Measurements from ENCODE around the gene GYPE. TPM values are rescaled to one million over a fixed set of nuclear protein-coding genes. Genes with fewer than 3 reads are reported as not detected.
"Not testable (repeated sequence)": the region's sequence is repeated elsewhere in the genome, so short reads cannot be mapped to it uniquely, and the experiment has no call there.

The GYPE gene
- polyA plus RNA-seq, 5 donors, result 14.2 to 27.6 (median 22.1) TPM

DNA sequence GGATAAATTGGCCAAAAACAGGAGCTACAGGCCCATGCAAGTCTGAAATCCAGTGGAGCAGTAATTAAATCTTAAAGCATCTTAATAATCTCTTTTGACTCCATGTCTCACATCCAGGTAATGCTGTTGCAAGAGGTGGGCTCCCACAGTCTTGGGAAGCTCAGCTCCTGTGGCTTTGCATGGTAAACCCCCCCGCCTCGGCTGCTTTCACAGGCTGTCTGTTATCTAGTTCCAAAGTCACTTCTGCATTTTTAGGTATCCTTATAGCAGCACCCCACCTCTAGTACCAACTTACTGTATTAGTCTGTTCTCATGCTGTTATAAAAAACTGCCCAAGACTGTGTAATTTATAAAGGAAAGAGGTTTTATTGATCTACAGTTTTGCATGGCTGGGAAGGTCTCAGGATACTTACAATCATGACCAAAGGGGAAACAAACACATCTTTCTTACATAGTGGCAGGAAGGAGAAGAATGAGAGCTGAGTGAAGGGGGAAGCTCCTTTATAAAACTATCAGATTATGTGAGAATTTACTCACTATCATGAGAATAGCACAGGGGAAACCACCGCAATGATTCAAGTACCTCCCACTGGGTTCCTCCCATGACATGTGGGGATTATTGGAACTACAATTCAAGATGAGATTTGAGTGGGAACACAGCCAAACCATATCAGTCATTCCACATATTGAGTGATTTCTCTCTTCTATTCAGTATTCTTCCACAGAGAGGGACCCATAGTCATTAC, 34.7 kb downstream of the GYPE start:
- not testable (repeated sequence) for DNase-seq

DNA sequence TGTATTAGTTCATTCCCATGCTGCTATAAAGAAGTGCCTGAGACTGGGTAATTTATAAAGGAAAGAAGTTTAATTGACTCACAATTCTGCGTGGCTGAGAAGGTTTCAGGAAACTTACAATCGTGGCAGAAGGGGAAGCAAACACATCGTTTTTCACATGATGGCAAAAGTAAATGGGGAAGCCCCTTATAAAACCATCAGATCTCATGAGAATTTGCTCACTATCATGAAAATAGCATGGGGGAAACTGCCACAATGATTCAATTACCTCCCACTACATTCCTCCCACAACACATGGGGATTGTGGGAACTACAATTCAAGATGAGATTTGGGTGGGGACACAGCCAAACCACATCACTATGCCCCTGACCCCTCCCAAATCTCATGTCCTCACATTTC, 35.4 kb downstream of the GYPE start:
- DNase-seq, result not testable (repeated sequence)

DNA sequence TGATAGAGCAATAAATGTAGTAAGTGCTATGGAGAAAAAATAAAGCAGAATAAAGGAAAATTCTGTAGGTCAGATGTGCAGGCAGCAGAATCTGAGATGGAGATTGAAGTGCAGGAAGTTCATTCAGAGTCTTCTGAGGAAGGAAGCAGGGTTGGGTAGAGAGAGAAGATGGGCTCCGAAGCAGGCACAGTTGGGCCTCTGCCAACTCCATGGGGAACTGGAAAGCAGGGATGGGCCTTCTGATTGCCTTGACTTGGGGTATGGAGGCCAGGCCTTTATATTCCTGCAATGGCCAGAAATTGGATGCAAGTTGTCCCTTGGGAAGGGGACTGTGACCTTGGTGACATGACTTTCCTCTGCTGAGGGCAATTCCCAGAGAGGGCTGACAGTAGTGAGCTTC, 42.6 kb downstream of the GYPE start:
- DNase-seq, result not testable (repeated sequence)

DNA sequence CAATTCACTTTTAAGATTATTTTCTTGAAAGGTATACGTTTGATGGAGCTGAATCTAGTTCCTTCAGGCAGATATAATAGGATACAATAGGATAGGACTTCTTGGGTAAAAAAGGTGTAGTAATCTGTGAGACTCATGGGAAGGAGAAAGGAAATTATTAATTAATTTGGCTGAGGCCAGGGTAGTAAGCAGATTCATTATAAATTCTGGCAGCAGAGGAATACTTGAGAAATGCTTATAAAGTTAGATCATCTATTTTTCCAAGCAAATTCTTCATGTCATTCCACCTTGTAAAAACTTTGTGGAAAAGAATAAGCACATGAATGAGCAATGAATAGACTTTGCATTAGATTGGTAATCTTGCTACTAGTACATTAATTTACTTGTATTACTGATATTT, 46.9 kb downstream of the GYPE start:
- no peak for DNase-seq

DNA sequence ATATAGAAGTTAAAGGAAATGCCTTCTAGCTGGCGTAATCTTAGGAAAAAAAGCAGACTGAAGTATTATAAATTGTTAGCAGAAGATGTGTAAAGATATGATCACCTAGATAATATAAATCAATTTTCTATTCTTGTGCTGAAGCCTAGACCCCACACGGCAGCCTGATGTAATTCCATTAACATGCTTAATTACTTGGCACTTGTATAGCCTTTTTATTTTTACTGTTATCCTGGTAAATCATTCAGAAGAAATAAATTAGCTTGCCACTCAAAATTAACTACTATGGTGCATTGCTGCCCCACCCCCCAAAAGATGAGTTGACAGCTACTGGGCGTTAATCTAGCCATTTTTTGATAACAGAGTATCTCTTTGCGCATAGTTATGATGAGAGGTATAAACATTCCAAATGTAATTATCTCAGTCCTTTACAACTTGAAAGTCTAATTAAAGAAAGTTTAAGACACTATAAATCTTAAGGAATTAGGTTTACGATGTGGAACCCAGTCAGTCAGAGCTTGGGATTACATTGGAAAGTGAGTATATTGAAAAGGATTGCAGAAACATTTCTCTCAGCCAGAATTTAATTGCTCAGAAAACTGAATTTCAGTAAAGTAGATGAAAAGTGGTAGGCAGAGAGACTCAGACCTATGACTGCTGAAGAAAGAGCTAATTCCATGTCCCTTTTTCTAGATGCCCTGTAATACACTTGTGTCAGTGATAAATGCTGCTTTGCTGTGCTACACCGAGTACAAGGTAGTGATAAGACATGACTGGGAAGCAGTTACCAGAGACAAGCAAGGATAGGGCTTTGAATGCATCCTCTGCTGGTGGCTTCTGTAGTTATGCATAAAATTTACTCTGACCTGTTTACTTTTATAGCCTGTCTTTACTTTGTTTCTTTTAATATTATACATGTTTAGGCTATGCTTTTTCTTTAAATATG, 47.7 kb downstream of the GYPE start:
- not testable (repeated sequence) for DNase-seq

DNA sequence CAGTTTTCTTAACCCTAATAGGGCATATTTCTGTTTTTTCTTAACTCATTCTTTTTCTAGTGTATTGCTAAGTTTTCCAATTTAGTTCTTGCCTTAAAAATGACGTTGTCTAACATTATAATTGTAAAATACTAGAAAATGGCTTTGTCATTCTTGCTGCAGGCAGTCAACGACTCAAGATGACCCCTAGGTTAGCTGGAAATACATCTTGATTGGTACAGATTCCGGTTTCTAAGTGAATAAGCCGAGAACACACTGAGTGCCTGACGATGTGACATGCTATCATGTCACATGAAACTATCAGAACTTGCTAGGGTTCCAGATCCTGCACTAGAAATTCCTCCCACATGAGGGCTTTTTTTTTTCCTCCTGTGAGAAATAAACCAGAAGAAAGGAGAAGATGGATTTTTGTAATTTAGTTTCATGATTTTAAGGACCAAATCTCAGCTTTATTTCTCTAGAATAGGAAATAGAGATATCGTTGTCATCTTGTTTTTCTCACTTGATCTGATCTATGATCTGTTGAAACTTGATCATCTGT, 49.3 kb downstream of the GYPE start:
- DNase-seq, result peak in 1 of 2 donors; percentile 3

DNA sequence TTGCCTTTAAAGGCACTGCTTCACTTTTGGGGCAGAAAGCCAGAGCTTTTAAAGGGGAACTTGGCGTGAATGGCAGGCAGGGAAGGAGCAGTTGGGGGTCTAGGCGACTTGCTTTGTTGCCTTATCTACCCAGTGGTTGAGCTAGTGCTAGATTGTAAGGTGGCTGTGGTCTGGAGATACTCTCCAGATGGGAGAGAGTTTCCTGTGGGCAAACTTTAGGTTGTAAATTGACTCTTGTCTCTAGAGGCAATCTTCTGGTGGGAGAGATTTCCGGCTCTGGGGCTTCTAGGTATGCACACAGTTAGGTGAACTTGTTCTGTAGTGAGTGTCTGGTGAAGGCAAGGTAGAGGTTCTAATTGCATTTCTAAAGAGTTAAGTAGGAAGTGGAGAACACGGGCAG, 50.7 kb downstream of the GYPE start:
- not testable (repeated sequence) for DNase-seq

DNA sequence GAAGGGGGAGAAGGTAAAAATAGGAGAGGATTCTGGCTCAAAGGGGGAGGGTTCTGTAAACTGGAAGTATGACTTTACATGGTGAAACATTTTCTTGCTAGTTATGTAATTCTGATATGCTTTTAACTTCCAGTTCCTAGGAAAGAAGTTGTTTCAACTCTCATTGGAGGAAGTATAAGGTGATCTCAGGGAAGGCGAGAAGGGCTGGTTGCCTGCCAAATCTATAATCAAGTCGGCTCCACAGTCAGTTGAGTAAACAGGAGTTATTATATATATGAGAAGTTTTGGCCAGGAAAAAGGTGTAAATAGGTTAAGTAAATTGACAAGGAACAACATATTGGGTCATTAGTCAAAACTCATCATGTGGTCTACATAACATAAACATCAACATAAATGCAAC, 56.1 kb downstream of the GYPE start:
- not testable (repeated sequence) for DNase-seq

DNA sequence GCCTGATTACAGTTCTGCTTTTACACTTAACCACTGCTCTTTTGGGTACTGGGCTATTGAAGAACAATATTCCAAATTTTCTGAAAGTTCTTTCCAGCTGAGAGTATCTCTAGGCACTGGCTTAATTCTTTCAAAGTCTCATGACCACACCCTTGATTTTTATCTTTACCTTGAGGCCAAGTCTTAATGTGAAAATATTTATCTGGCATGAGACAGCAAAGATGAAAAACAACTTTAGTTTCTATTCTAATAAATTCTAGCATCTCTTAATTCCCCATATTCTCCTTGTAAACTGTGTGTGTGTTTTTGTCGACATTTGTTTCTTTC, 61.9 kb downstream of the GYPE start:
- DNase-seq, result not testable (repeated sequence)

DNA sequence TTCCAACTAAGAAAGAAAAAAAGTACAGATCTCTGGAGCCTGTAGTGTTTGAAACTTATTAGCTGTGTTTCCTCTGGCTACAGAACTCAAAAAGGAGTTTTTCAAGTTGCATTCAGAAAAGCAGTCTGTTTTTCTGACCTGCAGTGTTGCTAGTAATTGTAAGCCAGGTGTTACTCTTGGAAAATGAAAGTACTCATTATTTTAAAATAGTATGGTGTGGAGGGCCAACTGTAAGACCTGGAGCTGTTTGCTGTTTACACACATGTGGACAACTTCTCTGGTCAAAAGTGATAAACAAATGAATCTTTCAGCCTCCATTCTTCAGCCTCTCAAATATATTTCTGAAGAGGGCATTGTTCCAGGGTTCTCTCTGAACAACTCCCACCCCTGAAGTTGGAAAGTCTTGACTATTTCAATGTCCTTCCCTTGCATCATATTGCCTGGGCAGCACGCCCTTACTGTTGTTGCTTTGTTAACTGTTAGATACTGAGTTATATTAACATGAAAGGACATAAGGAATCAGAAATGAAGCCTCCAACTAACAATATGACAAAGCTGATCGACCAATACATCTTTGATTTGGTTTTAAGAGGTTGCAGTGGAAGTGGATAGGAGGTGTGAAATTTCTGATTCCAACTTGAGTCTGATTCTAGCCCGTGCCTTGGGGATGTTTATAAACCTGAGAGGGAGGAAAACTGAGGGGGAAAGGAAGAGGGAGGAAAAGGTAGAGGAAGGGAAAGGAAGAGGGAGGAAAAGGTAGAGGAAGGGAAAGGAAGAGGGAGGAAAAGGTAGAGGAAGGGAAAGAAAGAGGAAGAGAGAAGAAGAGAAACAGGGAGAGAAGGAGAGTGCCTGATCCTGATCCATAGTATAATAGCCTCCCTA, 62.5 kb downstream of the GYPE start:
- peak; percentile 9 to 28 for DNase-seq

DNA sequence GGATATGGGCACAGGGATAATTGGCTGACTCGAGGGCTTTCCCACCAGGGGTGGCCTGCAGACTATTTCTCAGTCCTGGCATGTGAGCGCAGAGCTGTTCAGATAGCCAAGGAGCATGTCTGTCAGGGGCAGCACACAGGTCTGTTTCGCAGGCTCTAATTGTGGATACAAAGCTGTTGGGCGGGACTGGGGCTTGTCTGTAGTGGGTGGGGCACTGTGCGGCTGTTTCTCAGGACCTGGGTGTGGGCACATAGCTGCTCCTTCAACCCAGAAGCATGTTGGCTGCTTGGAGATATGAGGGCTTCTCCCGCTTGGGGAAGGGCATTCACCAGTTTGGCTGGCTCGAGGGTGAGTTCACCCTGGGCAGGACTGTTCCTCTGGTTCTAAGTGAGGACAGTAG, 65.9 kb downstream of the GYPE start:
- DNase-seq, result not testable (repeated sequence)

DNA sequence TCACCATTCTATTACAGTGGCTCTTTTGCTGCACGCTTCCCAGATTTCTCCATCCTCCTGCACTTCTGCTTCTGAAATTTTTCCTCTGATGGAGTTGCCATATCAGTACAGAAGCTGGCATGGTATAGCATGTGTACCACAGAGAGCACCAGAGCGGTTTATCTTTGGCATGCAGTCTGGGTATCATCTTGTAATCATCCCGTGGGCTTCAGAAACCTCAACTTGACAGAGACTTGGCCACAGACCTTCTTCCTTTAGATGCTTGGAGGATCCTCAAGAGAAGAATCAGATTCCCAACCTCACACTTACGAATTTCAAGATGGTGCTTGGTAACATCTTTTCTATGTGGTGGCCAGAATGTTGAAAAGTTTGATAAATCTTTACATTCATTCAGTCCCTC, 71.2 kb downstream of the GYPE start:
- not testable (repeated sequence) for DNase-seq

DNA sequence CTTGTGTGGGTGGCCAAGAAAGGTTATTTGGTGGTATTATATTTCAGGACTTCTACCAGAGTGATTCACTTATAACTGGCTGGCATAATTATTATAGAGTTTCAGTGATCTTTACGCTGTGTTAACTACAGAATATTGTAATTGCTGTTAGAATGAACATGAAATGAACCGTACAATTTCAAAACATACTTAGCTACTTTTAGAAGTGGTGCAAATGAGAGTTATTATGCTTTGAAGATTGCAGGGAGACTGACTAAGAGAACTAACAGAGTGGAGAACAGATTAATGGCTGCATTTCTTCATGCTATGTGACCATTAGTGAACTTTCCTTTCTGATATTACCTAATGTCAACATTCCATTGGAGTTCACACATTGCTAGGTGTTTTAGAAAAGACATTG, 71.7 kb downstream of the GYPE start:
- not testable (repeated sequence) for DNase-seq

DNA sequence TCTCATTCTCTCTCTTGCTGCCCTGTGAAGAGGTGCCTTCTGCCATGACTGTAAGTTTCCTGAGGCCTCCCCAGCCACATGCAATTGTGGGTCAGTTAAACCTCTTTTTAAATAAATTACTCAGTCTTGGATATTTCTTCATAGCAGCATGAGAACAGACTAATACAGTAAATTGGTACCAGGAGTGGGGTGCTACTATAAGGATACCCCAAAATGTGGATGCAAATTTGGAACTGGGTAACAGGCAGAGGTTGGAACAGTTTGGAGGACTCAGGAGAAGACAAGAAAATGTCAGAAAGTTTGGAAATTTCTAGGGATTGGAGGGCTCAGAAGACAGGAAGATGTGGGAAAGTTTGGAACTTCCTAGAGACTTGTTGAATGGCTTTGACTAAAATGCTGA, 74.8 kb downstream of the GYPE start:
- not testable (repeated sequence) for DNase-seq

DNA sequence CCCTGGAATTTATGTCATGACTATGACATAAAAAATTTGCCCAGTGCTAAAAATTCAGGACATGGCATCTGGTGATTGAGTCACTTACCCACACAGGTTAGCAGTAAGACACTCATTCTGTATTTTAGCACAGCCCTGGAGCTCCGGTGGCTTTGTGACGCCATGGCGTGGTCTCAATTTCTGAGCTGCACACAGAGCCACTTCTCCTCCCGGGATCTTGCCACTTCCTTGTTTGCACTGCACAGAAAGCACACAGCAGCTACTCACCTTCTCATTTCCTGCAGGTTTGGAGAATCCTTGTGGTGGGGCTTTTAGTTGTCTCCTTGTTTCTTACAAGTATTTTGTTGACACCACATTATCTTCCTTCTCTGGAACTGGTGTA, 76.1 kb downstream of the GYPE start:
- DNase-seq, result not testable (repeated sequence)

Other genes starting within 250 kb of the GYPE start
- 10 to 100 TPM in 2 of 5 donors, 1 to 10 TPM in 3; 6.0 to 15.8 (median 9.6) TPM for gene FREM3, start 204.9 kb downstream of the GYPE start, polyA plus RNA-seq (ENCODE audit: insufficient read depth in 1 of 5, insufficient read length in 5 of 5, low replicate concordance in 1 of 5)
- 10 to 100 TPM in 2 of 5 donors, 1 to 10 TPM in 3; 5.5 to 17.4 (median 9.9) TPM for gene GYPB, start 113.8 kb upstream of the GYPE start, polyA plus RNA-seq (ENCODE audit: insufficient read depth in 1 of 5, insufficient read length in 5 of 5, low replicate concordance in 1 of 5)
- gene GYPA, start 235.2 kb upstream of the GYPE start, polyA plus RNA-seq (ENCODE audit: insufficient read depth in 1 of 5, insufficient read length in 5 of 5, low replicate concordance in 1 of 5), result 10 to 100 TPM in 1 of 5 donors, 1 to 10 TPM in 4; 6.5 to 26.4 (median 7.2) TPM

All from right lung (tissue), 5 donors.